ENCODE measurements around the gene SLC6A18. TPM values are rescaled to one million over a fixed set of nuclear protein-coding genes. Genes with fewer than 3 reads are reported as not detected.

SLC6A18 gene
- total RNA-seq, 1 donor from 2014 or later = not detected

DNA sequence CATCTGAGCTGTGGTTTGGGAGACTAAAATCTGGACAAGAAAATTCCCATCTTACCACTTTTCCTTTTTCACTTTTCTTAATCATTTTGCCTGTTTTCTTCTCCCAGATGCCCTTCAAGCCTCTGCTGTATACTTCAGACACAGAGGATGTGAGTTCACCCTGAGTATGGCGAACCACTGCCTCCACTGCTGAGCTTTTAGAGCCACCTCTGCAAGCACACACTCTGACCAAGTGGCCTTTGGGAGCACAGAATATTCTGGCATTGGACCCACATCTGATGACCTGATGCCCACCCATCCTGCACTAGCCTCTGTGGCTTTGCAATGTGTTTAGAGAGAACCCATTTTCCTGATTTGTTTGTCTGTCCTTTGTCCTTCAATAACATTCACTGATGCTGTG, 37.2 kb downstream of the SLC6A18 start:
- Histone ChIP-seq H3K36me3 (ENCODE audit: insufficient read depth, low read length) (no peaks in the 10 kb centered on the region), H3K9me3 (ENCODE audit: insufficient read depth, low read depth, low read length) (peaks cover 25% of the 10 kb centered on the region), H3K27ac (ENCODE audit: low read depth, low read length) (no peak overlapping the region), H2AFZ (ENCODE audit: low read depth, low read length) (no peak overlapping the region), H3K27me3 (ENCODE audit: insufficient read depth, low read length) (no peaks in the 10 kb centered on the region), H3K4me2 (ENCODE audit: low read length) (no peak overlapping the region), H3K9ac (ENCODE audit: low read length) (no peak overlapping the region), H4K20me1 (ENCODE audit: insufficient read depth, low read length) (no peaks in the 10 kb centered on the region), H3K4me3 (ENCODE audit: insufficient read depth, low read depth, low read length) (no peak overlapping the region), H3K79me2 (ENCODE audit: insufficient read depth, low read length) (no peaks in the 10 kb centered on the region), H3K4me1 (ENCODE audit: insufficient read depth, low read length) (no peaks in the 10 kb centered on the region)
- H3K27ac Mint-ChIP-seq (ENCODE audit: unreplicated experiment) = no peak overlapping the region
- H3K9me3 Mint-ChIP-seq (ENCODE audit: unreplicated experiment) = peaks cover 5% of the 10 kb centered on the region
- DNase-seq (ENCODE audit: low read depth) (no peak), FAIRE-seq (no peak)
- H3K4me1 Mint-ChIP-seq (ENCODE audit: low read depth, unreplicated experiment) = peaks cover 6% of the 10 kb centered on the region
- no peak for TF ChIP-seq EZH2 (IDR thresholded peaks at IDR 0.05; ENCODE audit: insufficient read depth, low read length)
- TF ChIP-seq, protein P1, sequence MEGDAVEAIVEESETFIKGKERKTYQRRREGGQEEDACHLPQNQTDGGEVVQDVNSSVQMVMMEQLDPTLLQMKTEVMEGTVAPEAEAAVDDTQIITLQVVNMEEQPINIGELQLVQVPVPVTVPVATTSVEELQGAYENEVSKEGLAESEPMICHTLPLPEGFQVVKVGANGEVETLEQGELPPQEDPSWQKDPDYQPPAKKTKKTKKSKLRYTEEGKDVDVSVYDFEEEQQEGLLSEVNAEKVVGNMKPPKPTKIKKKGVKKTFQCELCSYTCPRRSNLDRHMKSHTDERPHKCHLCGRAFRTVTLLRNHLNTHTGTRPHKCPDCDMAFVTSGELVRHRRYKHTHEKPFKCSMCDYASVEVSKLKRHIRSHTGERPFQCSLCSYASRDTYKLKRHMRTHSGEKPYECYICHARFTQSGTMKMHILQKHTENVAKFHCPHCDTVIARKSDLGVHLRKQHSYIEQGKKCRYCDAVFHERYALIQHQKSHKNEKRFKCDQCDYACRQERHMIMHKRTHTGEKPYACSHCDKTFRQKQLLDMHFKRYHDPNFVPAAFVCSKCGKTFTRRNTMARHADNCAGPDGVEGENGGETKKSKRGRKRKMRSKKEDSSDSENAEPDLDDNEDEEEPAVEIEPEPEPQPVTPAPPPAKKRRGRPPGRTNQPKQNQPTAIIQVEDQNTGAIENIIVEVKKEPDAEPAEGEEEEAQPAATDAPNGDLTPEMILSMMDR (IDR thresholded peaks at IDR 0.05; ENCODE audit: insufficient read depth, low read depth, low read length) = no peak
- H3K36me3 Mint-ChIP-seq (ENCODE audit: low read depth, unreplicated experiment) = peaks cover 3% of the 10 kb centered on the region
- H3K4me3 Mint-ChIP-seq (ENCODE audit: unreplicated experiment) = no peak overlapping the region
- H3K27me3 Mint-ChIP-seq (ENCODE audit: low read depth, unreplicated experiment) = peaks cover 46% of the 10 kb centered on the region

DNA sequence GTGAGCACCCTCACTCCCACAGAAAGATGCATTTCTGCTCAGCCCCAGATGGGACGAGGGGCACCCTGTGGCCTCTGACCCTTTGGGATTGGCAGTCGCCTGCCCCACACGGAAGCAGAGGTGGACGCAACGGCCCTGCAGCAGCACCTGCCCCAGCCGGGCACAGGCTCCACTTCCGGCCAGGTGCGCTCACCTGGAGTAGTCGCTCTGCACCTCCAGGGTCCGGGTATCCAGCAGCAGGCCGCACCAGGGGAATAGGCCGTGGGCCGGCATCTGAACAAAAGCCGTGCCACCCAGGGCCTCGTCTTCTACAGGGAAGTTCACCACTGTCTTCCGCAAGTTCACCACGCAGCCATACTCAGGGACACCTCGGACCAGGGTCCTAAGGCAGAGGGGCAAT, 39.0 kb downstream of the SLC6A18 start:
- TF ChIP-seq, protein P1 (IDR thresholded peaks at IDR 0.05; ENCODE audit: insufficient read depth, low read depth, low read length) = no peak
- no peak for TF ChIP-seq EZH2 (IDR thresholded peaks at IDR 0.05; ENCODE audit: insufficient read depth, low read length)
- H3K4me3 ChIP-seq (ENCODE audit: insufficient read depth, low read depth, low read length) = no peak overlapping the region
- H4K20me1 ChIP-seq (ENCODE audit: insufficient read depth, low read length) = no peaks in the 10 kb centered on the region
- no peak overlapping the region for H2AFZ ChIP-seq (ENCODE audit: low read depth, low read length)
- no peaks in the 10 kb centered on the region for H3K36me3 ChIP-seq (ENCODE audit: insufficient read depth, low read length)
- no peaks in the 10 kb centered on the region for H3K4me1 ChIP-seq (ENCODE audit: insufficient read depth, low read length)
- H3K9me3 ChIP-seq (ENCODE audit: insufficient read depth, low read depth, low read length) = peaks cover 20% of the 10 kb centered on the region
- H3K27me3 ChIP-seq (ENCODE audit: insufficient read depth, low read length) = no peaks in the 10 kb centered on the region
- Mint-ChIP-seq H3K27me3 (ENCODE audit: low read depth, unreplicated experiment) (peaks cover 36% of the 10 kb centered on the region), H3K9me3 (ENCODE audit: unreplicated experiment) (peaks cover 5% of the 10 kb centered on the region), H3K4me1 (ENCODE audit: low read depth, unreplicated experiment) (peaks cover 2% of the 10 kb centered on the region), H3K27ac (ENCODE audit: unreplicated experiment) (no peak overlapping the region), H3K36me3 (ENCODE audit: low read depth, unreplicated experiment) (no peaks in the 10 kb centered on the region), H3K4me3 (ENCODE audit: unreplicated experiment) (no peak overlapping the region)
- DNase-seq (ENCODE audit: low read depth) = no peak
- no peak overlapping the region for H3K27ac ChIP-seq (ENCODE audit: low read depth, low read length)
- H3K4me2 ChIP-seq (ENCODE audit: low read length) = no peak overlapping the region
- no peak overlapping the region for H3K9ac ChIP-seq (ENCODE audit: low read length)
- H3K79me2 ChIP-seq (ENCODE audit: insufficient read depth, low read length) = no peaks in the 10 kb centered on the region
- FAIRE-seq = no peak

DNA sequence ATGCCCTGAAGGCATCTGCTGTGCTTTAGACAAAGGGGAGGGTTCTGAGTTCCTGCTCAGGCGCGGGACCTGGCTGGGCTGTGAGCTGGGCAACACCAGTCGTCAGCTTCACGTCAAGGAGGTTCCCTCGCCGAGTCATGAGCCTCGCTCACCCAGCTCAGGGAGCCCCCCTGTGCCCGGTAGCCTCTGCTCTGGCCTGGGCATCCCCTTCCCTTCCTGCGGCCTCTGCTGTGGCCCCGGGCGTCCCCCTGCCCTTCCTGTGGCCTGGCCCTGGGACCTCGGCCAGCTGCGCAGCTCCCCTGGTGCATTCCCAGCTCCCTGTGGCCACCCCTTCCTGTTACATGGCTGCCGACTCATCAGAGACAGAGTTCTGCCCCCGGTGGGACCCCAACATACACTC, 39.8 kb downstream of the SLC6A18 start:
- H2AFZ ChIP-seq (ENCODE audit: low read depth, low read length) = no peak overlapping the region
- Mint-ChIP-seq H3K4me3 (ENCODE audit: unreplicated experiment) (no peak overlapping the region), H3K9me3 (ENCODE audit: unreplicated experiment) (peaks cover 5% of the 10 kb centered on the region), H3K27ac (ENCODE audit: unreplicated experiment) (no peak overlapping the region), H3K4me1 (ENCODE audit: low read depth, unreplicated experiment) (peaks cover 2% of the 10 kb centered on the region), H3K27me3 (ENCODE audit: low read depth, unreplicated experiment) (peaks cover 38% of the 10 kb centered on the region), H3K36me3 (ENCODE audit: low read depth, unreplicated experiment) (no peaks in the 10 kb centered on the region)
- no peaks in the 10 kb centered on the region for H3K4me1 ChIP-seq (ENCODE audit: insufficient read depth, low read length)
- no peaks in the 10 kb centered on the region for H4K20me1 ChIP-seq (ENCODE audit: insufficient read depth, low read length)
- FAIRE-seq = no peak
- peaks cover 17% of the 10 kb centered on the region for H3K9me3 ChIP-seq (ENCODE audit: insufficient read depth, low read depth, low read length)
- H3K4me3 ChIP-seq (ENCODE audit: insufficient read depth, low read depth, low read length) = no peak overlapping the region
- no peaks in the 10 kb centered on the region for H3K36me3 ChIP-seq (ENCODE audit: insufficient read depth, low read length)
- no peak for DNase-seq (ENCODE audit: low read depth)
- no peaks in the 10 kb centered on the region for H3K79me2 ChIP-seq (ENCODE audit: insufficient read depth, low read length)
- H3K27me3 ChIP-seq (ENCODE audit: insufficient read depth, low read length) = no peaks in the 10 kb centered on the region
- H3K27ac ChIP-seq (ENCODE audit: low read depth, low read length) = no peak overlapping the region
- H3K9ac ChIP-seq (ENCODE audit: low read length) = no peak overlapping the region
- no peak overlapping the region for H3K4me2 ChIP-seq (ENCODE audit: low read length)
- no peak for TF ChIP-seq EZH2 (IDR thresholded peaks at IDR 0.05; ENCODE audit: insufficient read depth, low read length)
- TF ChIP-seq, protein P1 (IDR thresholded peaks at IDR 0.05; ENCODE audit: insufficient read depth, low read depth, low read length) = no peak
